Tibial nerve (tissue), 4 donors: ENCODE results near the gene IL1RL2.

Source experiments
- EP300 ChIP-seq, 2 donors: sonication (generic); formaldehyde crosslinking; IDR thresholded peaks; one replicate each; pipeline ENCODE4 v1.6.1; 2017; ENCODE audit warnings: antibody characterized with exemption in 2 of 2, mild to moderate bottlenecking in 1 of 2
- POLR2A ChIP-seq, 2 donors: fragments of 450-650 bp; IDR thresholded peaks; one replicate each; pipeline ENCODE4 v1.6.1; 2017; ENCODE audit warnings: antibody characterized with exemption in 2 of 2, mild to moderate bottlenecking in 2 of 2, moderate library complexity in 2 of 2
- TF ChIP-seq, protein P1 (sequence below), 5 experiments: fragments of 200-600 bp in 3 of 5; fragments of 450-650 bp in 2 of 5; sonication (generic) in 3 of 5; IDR thresholded peaks; one replicate each; pipeline ENCODE4 v1.5.1; 2016 to 2019; ENCODE audit warnings: antibody characterized with exemption in 5 of 5, mild to moderate bottlenecking in 3 of 5, moderate library complexity in 2 of 5

DNA sequence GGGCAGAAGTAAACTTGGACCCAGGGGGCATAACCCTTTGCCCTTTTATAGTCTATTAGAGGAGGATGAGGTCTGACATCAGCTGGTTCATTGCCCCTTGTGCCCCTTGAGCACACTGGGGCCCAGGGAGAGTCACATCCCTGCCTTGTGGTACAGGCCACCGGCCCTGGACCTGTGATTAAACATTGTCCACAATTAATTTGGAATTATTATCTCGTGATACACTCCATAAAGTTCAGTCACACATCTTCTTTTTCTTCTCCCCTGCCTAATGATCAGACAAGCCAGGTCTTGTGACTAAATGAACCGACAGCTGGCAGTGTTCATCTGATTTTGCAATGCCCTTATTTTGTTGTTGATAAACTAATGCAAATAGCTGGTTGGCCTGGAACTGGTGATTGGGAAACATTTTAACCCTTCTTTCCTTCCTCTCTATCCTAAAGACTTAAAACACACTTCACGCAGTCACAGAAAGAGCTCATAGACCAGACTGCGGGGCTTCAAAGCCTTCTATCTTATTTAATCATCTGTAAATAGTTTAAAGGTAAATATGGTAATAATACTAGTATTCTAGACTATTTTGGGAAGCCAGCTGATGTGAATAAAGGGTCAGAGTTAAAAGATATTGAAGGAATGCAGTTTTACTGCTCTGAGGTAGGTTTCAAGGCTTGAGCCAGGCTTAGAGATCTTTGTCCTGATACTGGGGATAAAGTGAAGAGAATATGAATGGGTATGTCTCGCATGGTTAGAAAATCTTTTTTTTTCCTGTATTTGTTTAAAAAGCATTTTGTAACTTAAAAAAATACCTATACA lies 30.9 kb upstream of the IL1RL2 start:
- TF ChIP-seq, protein P1, sequence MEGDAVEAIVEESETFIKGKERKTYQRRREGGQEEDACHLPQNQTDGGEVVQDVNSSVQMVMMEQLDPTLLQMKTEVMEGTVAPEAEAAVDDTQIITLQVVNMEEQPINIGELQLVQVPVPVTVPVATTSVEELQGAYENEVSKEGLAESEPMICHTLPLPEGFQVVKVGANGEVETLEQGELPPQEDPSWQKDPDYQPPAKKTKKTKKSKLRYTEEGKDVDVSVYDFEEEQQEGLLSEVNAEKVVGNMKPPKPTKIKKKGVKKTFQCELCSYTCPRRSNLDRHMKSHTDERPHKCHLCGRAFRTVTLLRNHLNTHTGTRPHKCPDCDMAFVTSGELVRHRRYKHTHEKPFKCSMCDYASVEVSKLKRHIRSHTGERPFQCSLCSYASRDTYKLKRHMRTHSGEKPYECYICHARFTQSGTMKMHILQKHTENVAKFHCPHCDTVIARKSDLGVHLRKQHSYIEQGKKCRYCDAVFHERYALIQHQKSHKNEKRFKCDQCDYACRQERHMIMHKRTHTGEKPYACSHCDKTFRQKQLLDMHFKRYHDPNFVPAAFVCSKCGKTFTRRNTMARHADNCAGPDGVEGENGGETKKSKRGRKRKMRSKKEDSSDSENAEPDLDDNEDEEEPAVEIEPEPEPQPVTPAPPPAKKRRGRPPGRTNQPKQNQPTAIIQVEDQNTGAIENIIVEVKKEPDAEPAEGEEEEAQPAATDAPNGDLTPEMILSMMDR (IDR thresholded peaks at IDR 0.05), result no peak
- TF ChIP-seq POLR2A (IDR thresholded peaks at IDR 0.05), result no peak
- TF ChIP-seq EP300 (IDR thresholded peaks at IDR 0.05), result peak in 1 of 2 donors; percentile 75
